GM21717 (cell line): Measurements from ENCODE around the gene MPDU1.
"Not testable (repeated sequence)": the region's sequence is repeated elsewhere in the genome, so short reads cannot be mapped to it uniquely, and the experiment has no call there.

Experiments
- ATAC-seq: cut with Tn5 transposase; IDR thresholded peaks from one replicate; pipeline ENCODE4 v1.9.1; 2021; ENCODE audit warnings: mild to moderate bottlenecking, moderate library complexity; ENCODE audit not compliant: unreplicated experiment

The MPDU1 gene

DNA sequence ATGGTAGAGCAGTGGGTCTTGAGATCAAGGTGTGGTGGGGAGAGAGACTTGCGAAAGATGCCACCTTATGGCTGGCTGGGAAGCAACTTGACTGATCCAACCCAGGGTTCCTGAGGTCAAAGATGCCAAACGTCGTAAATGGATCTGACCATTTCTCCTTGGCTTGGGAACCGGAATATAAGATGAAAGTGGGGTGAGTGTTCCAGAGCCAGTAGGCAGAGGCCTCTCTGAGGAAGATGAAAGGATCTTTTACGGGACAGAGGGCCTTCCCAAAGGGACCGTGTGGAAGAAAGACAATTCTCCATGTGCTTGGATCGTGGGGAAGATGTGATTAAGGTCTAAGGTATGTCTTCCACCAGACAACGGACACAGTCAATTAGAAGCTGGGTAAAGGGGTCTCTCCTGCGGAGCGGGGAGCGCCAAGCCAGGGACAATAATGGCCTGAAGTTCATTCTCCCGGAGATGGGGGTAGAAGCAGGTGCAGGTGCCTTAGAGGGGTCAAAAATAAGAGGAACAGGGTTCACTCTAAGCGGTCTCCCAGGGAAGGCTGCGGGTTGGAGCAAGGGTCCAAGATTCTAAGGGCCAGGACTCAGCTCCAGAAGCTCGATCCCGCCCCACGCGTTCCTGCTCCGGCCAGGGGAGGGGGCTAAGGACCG is 30.2 kb downstream of the MPDU1 start:
- ATAC-seq: peak; percentile 5

DNA sequence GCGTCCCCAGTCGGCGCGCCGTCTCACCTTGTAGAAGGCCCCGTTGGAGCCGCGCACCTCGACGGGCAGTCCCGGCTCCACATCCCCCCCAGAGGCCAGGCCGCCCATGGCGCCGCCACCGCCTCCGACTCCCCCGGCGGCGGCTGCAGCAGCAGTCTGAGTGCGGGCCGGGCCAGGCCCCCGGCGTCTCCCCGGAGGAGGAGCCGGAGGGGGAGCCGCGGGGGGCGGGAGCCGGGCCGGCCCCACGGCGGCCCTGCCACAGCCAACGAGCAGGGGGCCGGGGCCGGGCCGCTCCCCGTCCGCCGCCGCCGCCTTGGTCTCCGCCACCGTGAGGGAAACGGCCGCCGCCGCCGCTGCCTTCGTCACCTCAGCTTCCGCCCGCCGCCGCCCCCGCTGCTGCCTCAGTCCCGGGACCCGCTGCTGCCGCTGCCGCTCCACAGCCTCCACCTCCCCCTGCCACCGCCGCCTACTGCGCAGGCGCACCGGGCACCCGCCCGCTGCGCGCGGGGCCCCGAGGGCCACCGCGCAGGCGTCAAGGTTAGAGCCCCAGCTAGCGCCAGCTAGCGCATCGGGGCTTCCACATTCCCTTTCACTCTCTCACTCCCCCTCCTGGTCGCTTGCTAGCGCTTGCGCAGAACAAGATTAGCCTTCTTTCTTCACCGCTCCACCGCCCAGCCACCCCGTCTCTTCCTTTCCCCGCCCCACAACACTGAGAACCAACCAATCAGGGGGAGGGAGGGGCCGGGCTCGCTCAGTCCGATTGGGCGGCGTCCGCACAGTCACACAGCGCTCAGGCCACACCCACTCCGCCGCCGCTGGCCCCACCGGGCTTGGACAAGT is 31.0 kb downstream of the MPDU1 start, which contains the start of gene FXR2:
TSS of gene FXR2 (minus strand) at position 473 of the 840 bp plus-strand sequence. CDS start at position 108, 365 bp downstream.
- peak; percentile 65 for ATAC-seq

DNA sequence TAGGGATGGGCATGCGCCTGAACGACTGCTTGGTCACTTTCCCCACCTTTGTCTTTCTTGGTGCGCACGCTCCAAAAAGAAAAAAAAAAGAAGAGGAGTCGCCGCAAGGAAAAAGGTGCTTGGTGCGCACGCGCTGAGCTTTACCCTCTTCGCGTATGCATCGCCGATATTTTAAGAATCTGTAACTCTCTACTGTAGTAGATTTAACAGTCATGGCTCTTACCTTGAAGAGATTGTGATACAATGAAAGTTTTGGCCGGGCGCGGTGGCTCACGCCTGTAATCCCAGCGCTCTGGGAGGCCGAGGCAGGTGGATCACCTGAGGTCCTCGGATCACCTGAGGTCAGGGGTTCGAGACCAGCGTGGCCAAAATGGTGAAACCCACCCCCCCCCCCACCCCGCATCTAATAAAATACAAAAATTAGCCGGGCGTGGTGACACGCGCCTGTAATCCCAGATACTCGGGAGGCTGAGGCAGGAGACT is 31.7 kb downstream of the MPDU1 start:
- ATAC-seq: no peak

DNA sequence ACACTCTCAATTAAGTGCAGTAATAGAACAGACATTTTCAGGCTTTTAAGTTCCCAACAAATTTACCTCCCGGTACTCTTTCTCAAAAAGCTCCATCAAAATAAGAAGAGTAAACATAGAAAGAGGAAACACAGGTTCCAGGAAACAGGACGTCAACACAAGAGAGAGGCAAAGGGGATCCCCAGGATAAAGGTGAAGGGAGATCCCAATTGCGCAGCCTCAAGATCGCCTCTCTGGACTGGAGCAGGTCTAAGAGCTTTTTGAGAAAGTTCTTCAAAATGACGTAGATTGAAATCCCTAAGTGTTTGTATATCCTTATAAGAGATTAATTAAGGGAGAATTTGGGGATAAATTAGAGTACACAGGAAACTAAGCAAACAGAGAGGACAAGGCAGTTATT is 35.0 kb downstream of the MPDU1 start:
- no peak for ATAC-seq

DNA sequence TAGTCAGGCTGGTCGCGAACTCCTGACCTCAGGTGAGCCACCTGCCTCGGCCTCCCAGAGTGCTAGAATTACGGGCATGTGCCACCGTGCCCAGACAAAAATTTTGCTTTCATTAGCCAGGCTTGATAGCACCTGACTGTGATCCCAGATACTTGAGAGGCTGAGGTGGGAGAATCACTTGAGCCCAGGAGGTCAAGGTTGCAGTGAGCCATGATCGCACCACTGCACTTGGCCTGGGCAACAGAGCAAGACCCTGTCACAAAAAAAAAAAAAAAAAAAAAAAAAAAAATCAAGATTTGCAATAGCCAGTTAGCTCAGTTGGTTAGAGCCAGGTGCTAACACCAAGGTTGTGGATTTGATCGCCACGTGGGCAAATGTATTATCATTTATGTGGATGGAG is 37.2 kb downstream of the MPDU1 start:
- no peak for ATAC-seq

DNA sequence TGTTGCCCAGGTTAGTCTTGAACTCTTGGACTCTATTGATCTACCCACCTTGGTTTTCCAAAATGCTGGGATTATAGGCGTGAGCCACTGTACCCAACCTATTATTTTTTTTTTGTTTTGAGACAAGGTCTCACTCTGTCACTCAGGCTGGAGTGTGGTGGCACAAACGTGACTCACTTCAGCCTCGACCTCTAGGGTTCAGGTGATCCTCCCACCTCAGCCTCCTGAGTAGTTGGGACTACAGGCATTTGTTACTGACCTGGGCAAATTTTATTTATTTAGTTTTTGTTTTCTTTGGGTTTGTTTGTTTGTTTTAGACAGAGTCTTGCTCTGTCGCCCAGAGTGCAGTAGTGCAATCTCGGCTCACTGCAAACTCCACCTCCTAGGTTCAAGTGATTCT is 40.0 kb downstream of the MPDU1 start:
- ATAC-seq: no peak

DNA sequence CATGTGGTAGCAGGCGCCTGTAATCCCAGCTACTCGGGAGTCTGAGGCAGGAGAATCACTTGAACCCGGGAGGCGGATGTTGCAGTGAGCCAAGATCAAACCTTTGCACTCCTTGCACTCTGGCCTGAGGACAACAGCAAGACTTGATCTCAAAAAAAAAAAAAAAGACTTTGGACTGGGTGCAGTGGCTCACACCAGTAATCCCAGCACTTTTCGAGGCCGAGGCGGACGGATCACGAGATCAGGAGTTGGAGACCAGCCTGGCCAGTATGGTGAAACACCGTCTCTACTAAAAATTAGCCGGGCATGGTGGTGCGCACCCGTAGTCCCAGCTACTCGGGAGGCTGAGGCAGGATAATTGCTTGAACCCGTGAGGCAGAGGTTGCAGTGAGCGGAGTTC is 42.1 kb downstream of the MPDU1 start:
- not testable (repeated sequence) for ATAC-seq

DNA sequence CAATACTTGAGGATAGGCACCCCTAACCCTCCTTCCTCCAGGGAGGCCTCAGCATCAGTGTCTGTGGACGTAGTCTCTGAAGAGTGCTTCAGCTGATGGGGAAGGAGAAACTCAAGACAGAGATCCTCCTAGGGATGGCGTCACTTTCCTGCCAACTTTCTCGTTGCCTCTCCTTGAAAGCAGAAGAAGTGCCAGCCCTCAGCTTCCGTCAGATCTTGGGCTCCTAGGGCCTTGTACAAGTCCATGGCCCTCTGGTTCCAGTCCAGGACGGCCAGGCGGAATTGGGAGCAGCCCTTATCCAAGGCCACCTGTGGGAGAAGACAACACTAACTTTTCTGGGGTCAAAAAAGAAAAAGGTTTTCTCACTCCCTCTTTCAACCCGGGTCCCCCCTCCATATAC is 42.7 kb downstream of the MPDU1 start:
- ATAC-seq: no peak

DNA sequence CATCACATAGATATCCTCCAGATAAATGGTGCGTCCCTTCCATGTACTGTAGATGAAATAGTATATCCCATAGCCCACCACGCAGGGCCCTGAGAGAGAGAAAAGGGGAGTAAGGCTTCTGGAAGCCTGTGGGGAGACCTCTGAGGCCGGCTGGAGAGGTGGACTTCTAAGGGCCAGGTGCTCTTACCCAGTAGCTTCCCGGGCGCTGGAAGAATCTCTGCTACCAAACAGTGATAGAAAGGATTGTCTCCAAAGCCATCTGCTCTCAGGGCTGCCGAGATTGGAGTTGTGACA is 43.3 kb downstream of the MPDU1 start:
- no peak for ATAC-seq

DNA sequence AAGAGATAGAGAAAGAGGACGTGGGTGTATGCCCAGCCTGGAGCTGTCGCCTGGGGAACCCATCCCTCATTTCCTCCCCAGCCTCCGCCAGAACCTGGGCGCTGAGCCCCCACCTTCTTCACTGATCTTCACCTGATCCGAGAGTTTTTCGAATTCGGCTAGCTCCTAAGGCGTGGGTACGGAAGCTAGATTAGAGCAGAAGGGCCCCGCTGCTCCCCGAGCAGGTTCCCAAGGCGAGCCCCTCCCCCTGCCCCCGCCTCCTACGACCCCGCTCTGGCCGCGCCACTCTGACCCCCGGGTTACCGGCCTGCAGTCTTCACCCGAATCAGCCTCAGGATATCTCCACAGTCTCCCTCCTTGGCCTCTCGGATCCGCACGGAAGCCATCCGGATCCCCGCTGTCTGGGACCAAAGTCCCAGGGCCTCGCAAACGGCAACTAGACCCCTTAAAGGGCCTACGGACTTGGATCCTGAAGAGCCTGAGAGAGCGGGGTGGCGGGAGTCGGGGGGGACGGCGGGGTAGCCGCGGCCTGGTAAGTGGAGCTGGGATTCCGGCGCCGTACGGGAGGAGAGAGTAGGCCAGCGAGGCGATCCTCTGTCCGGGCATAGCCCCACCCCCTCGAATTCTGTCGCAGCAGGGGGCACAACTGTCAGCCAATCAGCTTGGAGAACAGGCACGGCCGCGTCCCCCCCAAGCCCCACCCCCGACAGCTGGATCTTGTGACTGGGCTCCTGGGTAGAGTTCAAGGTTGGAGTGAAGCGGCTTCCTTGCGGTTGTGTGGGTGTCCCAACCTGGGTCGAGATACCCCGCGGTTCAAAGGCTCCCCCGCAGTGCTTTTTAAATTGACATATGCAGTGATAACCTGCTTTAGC is 43.8 kb downstream of the MPDU1 start, which contains the start of gene SAT2:
TSS of gene SAT2 (minus strand) at position 572 of the 872 bp plus-strand sequence. CDS start at position 386, 186 bp downstream.
- no peak for ATAC-seq

DNA sequence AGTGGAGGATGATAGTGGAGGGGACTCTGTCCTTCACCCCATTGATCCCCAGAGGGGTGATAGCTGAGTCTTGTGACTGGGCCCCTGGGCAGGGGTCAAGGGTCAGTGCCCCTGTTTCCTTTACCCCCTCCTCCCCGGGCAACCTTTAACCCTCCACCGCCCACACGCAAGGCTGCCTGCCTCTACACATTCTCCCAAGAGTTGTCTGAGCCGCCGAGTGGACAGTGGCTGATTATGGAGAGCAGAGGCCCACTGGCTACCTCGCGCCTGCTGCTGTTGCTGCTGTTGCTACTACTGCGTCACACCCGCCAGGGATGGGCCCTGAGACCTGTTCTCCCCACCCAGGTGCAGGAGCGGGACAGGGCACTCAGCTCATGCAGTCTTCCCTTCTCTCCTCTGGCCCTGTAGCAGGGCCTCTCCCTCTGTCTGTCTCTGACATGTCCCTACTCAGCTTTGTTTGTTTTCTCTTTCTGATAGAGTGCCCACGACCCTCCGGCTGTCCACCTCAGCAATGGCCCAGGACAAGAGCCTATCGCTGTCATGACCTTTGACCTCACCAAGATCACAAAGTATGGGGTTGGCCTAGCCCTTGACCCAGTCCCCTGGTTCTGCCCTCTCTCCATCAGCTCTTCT is 46.4 kb downstream of the MPDU1 start, which contains the start of gene SHBG:
TSS of gene SHBG (plus strand) at position 197 of the 633 bp plus-strand sequence. CDS start at position 235, 38 bp downstream.
- ATAC-seq: no peak

DNA sequence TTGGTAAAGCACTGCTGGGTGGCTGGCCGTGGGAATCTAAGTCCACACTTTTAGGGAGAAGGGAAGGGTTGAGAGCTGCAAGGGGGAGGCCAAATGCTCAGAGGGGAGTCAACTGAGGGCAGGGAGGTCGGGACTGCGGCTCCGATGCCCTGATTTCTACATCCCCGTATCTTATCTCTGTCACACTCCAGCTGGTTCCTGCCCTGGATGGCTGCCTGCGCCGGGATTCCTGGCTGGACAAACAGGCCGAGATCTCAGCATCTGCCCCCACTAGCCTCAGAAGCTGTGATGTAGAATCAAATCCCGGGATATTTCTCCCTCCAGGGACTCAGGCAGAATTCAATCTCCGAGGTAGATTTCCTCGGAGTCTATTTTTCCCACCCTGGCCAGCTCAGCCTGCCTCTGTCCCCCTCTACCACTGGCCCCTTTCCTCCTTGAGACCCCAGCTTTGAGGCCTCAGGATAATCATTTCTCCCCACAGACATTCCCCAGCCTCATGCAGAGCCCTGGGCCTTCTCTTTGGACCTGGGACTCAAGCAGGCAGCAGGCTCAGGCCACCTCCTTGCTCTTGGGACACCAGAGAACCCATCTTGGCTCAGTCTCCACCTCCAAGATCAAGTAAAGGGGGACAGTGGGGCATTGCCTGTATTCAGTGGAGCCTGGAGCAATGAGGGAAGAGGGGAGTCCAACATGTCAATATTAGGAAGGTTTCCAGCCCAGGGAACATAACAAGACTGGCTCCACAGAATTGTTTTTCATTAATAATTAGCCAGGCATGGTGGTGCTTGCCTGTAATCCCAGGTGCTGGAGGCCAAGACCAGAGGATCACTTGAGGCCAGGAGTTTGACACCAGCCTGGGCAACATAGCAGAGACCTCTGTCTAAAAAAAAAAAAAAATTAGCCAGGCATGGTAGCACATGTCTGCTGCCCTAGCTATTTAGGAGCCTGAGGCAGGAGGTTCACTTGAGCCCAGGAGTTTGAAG is 48.0 kb downstream of the MPDU1 start:
- no peak for ATAC-seq

DNA sequence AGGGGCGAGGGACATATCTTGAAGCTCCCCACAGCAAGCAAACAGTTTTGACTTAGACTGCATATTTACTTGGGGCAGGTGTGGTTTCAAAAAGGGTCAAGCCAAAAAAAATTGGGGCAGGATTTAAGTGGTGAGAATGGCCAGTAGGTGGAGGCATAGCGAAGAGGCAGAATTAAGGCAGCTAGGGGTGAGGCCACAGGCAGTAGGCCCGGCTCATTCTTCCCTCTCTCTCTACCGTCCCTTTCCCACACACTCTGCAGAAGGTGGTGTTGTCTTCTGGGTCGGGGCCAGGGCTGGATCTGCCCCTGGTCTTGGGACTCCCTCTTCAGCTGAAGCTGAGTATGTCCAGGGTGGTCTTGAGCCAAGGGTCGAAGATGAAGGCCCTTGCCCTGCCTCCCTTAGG is 48.8 kb downstream of the MPDU1 start:
- ATAC-seq: no peak

DNA sequence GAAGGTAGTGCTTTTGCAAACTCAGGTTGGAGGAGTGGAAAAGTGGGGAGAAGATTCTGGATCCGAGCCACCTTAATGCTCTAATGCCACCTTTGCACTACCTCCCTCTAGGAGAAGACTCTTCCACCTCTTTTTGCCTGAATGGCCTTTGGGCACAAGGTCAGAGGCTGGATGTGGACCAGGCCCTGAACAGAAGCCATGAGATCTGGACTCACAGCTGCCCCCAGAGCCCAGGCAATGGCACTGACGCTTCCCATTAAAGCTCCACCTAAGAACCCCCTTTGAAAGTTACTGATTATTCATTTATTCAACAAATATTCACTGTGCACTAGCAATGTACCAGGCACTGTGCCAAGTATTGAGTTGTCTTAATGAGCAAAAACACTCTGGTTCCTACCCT is 49.4 kb downstream of the MPDU1 start:
- no peak for ATAC-seq

DNA sequence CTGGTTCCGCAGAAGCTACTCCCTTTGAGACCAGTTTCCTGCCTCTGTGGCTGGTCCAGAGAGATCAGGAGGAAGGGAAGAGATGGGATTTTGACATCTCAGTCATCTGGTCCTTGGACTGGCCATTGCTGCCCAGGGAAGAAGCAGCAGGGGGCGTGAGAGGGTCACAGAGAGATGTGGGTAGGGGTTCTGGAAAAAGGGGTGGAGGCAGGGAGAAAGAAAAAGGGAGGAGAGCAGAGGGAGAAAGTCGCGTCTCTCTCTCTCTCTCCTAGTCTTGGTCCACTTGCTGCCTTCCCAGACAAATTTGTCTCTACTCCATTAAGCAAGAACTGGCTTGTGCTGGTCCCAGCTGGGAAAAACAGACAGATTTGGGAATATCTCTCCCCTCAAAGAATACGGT is 50.7 kb downstream of the MPDU1 start:
- no peak for ATAC-seq

DNA sequence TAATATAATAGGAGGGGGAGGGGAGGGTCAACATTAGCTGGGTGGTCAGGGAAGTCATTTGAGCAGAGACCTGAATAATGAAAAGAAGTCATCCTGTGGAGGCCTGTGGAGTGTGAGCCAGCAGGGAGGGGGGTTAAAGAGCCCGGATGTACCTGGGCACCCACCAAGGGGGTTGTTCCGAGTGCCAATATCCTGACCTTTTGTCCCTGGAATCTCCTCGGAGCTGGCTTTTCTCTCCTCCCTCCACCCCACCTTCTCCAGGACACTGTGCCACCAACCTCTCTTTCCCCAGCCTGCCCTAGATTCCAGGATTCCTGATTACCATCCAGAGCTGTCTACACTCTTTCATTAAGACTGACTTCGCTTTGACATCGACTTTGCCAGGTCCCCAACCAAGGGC is 52.5 kb downstream of the MPDU1 start:
- ATAC-seq: no peak
